HEK293 (cell line): ENCODE results near the gene SMARCA2.

ENCODE experiments used
- CTCF ChIA-PET: fragments of 350-600 bp; formaldehyde crosslinking; extraction: SDS; loops from one replicate; lab custom pipeline; 2021; ENCODE audit warnings: antibody characterized with exemption; lab: Yijun Ruan, JAX
- POLR2A ChIA-PET: fragments of 300-600 bp; formaldehyde crosslinking; extraction: SDS; loops from one replicate; lab custom pipeline; 2020; ENCODE audit warnings: antibody characterized with exemption, inconsistent platforms; lab: Yijun Ruan, JAX
- H3K27ac ChIP-seq: fragments of 200-500 bp; sonication (Bioruptor generic); 2 replicates; pipeline ENCODE4 v1.5.1; 2014; ENCODE audit warnings: low read depth, low read length, control low read depth, inconsistent platforms; ENCODE audit errors: extremely low read depth
- H3K36me3 ChIP-seq, 2 experiments: fragments of 200-500 bp in 1 of 2; sonication (Bioruptor generic) in 1 of 2; 1 replicate in 1 of 2; 2 replicates in 1 of 2; pipeline ENCODE4 v1.5.1; 2014 to 2017; ENCODE audit warnings: inconsistent platforms in 2 of 2, low read length in 2 of 2; ENCODE audit not compliant: control insufficient read depth in 2 of 2, insufficient read depth in 1 of 2
- H3K4me1 ChIP-seq: fragments of 200-500 bp; sonication (Bioruptor generic); 2 replicates; pipeline ENCODE4 v1.5.1; 2014; ENCODE audit warnings: mild to moderate bottlenecking, low read length, inconsistent platforms; ENCODE audit not compliant: control insufficient read depth, insufficient read depth
- H3K4me3 ChIP-seq: 2 replicates; pipeline ENCODE4 v1.5.1; 2011; ENCODE audit warnings: low read depth, mild to moderate bottlenecking, control low read depth, low read length, moderate library complexity
- H3K9me3 ChIP-seq: fragments of 200-500 bp; sonication (Bioruptor generic); 2 replicates; pipeline ENCODE4 v1.5.1; 2014; ENCODE audit warnings: low read depth, low read length, inconsistent platforms; ENCODE audit not compliant: control insufficient read depth, insufficient read depth
- BCL11B ChIP-seq: fragments of 450-650 bp; formaldehyde crosslinking; IDR thresholded peaks from 2 replicates; pipeline ENCODE4 v1.5.1; 2016; ENCODE audit warnings: low read depth, missing biosample characterization, missing genetic modification characterization
- GLI4 ChIP-seq: fragments of 450-650 bp; formaldehyde crosslinking; IDR thresholded peaks from 2 replicates; pipeline ENCODE4 v1.5.1; 2016; ENCODE audit warnings: missing biosample characterization, missing genetic modification characterization
- KLF10 ChIP-seq: fragments of 450-650 bp; IDR thresholded peaks from 2 replicates; pipeline ENCODE4 v1.5.1; 2018; ENCODE audit warnings: missing biosample characterization, mild to moderate bottlenecking, missing genetic modification characterization
- MYNN ChIP-seq: fragments of 450-650 bp; formaldehyde crosslinking; IDR thresholded peaks from 2 replicates; pipeline ENCODE4 v1.5.1; 2016; ENCODE audit warnings: missing biosample characterization, missing genetic modification characterization, borderline replicate concordance
- ZBTB11 ChIP-seq: fragments of 450-650 bp; formaldehyde crosslinking; conservative IDR thresholded peaks from 2 replicates; pipeline ENCODE4 v1.5.1; 2016; ENCODE audit warnings: low read depth, missing biosample characterization, missing genetic modification characterization
- ZBTB20 ChIP-seq: fragments of 450-650 bp; formaldehyde crosslinking; IDR thresholded peaks from 2 replicates; pipeline ENCODE4 v1.5.1; 2016; ENCODE audit warnings: missing biosample characterization, missing genetic modification characterization
- ZBTB49 ChIP-seq: fragments of 450-650 bp; formaldehyde crosslinking; IDR thresholded peaks from 2 replicates; pipeline ENCODE4 v1.5.1; 2016; ENCODE audit warnings: missing biosample characterization, missing genetic modification characterization, low read depth
- ZFP3 ChIP-seq: fragments of 450-650 bp; formaldehyde crosslinking; IDR thresholded peaks from 2 replicates; pipeline ENCODE4 v1.5.1; 2016; ENCODE audit warnings: low read depth, missing biosample characterization, missing genetic modification characterization
- ZNF302 ChIP-seq: fragments of 450-650 bp; formaldehyde crosslinking; IDR thresholded peaks from 2 replicates; pipeline ENCODE4 v1.5.1; 2016; ENCODE audit warnings: missing biosample characterization, missing genetic modification characterization, low read depth
- ZNF335 ChIP-seq: fragments of 450-650 bp; formaldehyde crosslinking; conservative IDR thresholded peaks from 2 replicates; pipeline ENCODE4 v1.5.1; 2016; ENCODE audit warnings: missing biosample characterization, missing genetic modification characterization
- ZNF362 ChIP-seq: fragments of 450-650 bp; formaldehyde crosslinking; IDR thresholded peaks from 2 replicates; pipeline ENCODE4 v1.5.1; 2016; ENCODE audit warnings: missing biosample characterization, missing genetic modification characterization
- ZNF398 ChIP-seq: fragments of 450-650 bp; formaldehyde crosslinking; IDR thresholded peaks from 2 replicates; pipeline ENCODE4 v1.5.1; 2017; ENCODE audit warnings: missing biosample characterization, missing genetic modification characterization
- ZNF600 ChIP-seq: fragments of 450-650 bp; formaldehyde crosslinking; IDR thresholded peaks from 2 replicates; pipeline ENCODE4 v1.5.1; 2016; ENCODE audit warnings: missing biosample characterization, missing genetic modification characterization
- ZNF660 ChIP-seq: fragments of 450-650 bp; IDR thresholded peaks from 2 replicates; pipeline ENCODE4 v1.5.1; 2018; ENCODE audit warnings: missing biosample characterization, mild to moderate bottlenecking, missing genetic modification characterization
- ZNF670 ChIP-seq: fragments of 450-650 bp; formaldehyde crosslinking; IDR thresholded peaks from 2 replicates; pipeline ENCODE4 v1.5.1; 2016; ENCODE audit warnings: missing biosample characterization, missing genetic modification characterization, low read depth
- ZNF677 ChIP-seq: fragments of 450-650 bp; IDR thresholded peaks from 2 replicates; pipeline ENCODE4 v1.5.0; 2018; ENCODE audit warnings: missing biosample characterization, mild to moderate bottlenecking, missing genetic modification characterization, moderate library complexity
- ZNF692 ChIP-seq: fragments of 450-650 bp; formaldehyde crosslinking; IDR thresholded peaks from 2 replicates; pipeline ENCODE4 v1.5.1; 2016; ENCODE audit warnings: missing biosample characterization, missing genetic modification characterization
- ZNF707 ChIP-seq: fragments of 450-650 bp; formaldehyde crosslinking; IDR thresholded peaks from 2 replicates; pipeline ENCODE4 v1.5.1; 2016; ENCODE audit warnings: missing biosample characterization, missing genetic modification characterization
- ZNF792 ChIP-seq: fragments of 450-650 bp; formaldehyde crosslinking; IDR thresholded peaks from 2 replicates; pipeline ENCODE4 v1.5.1; 2016; ENCODE audit warnings: missing biosample characterization, missing genetic modification characterization
- ZSCAN16 ChIP-seq: fragments of 450-650 bp; formaldehyde crosslinking; IDR thresholded peaks from 2 replicates; pipeline ENCODE4 v1.5.1; 2016; ENCODE audit warnings: missing biosample characterization, missing genetic modification characterization
- ZSCAN5A ChIP-seq: fragments of 450-650 bp; formaldehyde crosslinking; IDR thresholded peaks from 2 replicates; pipeline ENCODE4 v1.5.1; 2016; ENCODE audit warnings: missing biosample characterization, missing genetic modification characterization
- TF ChIP-seq, protein P1 (sequence below): IDR thresholded peaks from 2 replicates; pipeline ENCODE4 v1.6.1; 2011; ENCODE audit warnings: mild to moderate bottlenecking, low read depth, low read length, borderline replicate concordance

SMARCA2 gene

DNA sequence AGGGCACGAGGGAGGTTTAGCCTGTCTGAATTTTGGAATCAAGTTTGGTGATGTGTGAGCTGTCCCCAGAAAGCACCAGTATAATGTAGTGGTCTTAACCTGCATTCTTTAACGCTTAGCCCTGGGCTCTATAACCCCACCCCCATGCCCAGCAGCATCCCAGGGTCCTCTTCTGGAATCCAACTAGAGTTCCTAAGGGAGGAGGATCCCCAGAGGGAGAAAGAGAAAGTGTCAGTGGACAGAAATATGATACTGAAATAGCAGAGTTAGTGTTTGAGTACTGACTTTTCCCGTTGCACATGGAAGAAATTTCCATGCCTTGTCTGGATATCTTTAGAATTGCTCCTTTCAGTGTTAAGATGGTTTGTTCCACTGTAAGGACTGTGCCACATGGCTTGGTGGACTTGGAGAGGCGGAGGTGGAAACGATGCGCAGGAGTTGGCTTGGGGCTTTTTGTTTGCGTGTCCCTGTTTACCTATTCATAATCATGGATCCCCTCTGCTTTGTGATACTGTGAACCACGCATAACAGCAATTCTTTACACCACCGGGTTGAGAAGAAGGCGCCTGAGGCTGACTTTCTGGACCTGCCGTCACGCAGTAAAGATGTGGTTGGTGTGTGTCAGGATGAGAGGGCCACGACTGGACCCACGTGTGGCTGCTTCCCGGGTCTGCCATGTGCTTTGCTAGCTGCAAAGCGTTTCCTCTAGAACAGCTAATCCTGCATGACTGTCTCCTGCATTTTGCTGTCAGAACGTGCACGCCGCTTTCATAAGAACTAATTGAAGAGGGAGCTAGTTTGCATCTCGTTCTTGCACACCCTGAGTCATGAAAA is 142.3 kb downstream of the SMARCA2 start (continued):
- TF ChIP-seq ZNF692 (tag by site-specific recombination) (no peak), ZNF707 (tag by site-specific recombination) (no peak), KLF10 (no peak), ZNF600 (peak; percentile 38; the same call in 1 of the 2 replicates), ZBTB49 (no peak), ZNF677 (tag by site-specific recombination) (no peak), ZNF670 (tag by site-specific recombination) (no peak), BCL11B (no peak), ZNF302 (tag by site-specific recombination) (no peak)
- TF ChIP-seq, protein P1, sequence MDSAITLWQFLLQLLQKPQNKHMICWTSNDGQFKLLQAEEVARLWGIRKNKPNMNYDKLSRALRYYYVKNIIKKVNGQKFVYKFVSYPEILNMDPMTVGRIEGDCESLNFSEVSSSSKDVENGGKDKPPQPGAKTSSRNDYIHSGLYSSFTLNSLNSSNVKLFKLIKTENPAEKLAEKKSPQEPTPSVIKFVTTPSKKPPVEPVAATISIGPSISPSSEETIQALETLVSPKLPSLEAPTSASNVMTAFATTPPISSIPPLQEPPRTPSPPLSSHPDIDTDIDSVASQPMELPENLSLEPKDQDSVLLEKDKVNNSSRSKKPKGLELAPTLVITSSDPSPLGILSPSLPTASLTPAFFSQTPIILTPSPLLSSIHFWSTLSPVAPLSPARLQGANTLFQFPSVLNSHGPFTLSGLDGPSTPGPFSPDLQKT, result no peak

DNA sequence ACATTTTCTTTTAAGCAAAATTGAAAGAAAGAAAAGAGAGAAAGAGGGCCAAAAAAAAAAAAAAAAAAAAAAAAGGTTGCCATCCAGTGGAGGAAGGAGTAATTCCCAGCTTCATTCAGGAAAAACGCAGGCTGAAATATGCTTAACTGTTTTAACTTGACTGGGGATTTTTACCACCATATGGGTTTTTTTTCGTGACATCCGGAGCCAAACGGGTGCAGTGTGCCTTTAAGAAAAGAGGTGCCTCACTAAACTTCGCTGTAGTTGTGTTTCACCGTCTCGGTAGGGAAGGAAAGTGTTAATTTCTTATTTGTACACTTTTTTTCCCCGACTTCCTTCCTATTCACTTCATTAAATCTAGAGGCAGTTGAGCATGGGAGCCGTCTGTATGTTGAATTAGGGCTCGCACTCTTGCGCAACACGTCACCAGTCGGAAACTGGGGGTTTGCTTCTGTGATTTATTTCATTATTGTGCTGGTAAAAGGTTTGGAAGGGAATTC is 143.0 kb downstream of the SMARCA2 start:
- peaks cover 0 to 4% of the 10 kb centered on the region in 2 experiments; a peak in 1 of 3 replicates for H3K36me3 ChIP-seq
- ChIA-PET POLR2A (no interaction called here), CTCF (interaction anchor here (0.5 to 1.5 kb wide), 2 partner anchors 14 to 1454 kb away, joined by 3 to 4 read pairs; no protein-coding TSS in a partner anchor)
- H3K4me1 ChIP-seq, result peaks cover 8% of the 10 kb centered on the region; the same call in 1 of the 2 replicates
- no peaks in the 10 kb centered on the region for H3K9me3 ChIP-seq
- peak overlapping the region; percentile 18 for H3K4me3 ChIP-seq
- no peak overlapping the region; the same call in 1 of the 2 replicates for H3K27ac ChIP-seq
- no peak for TF ChIP-seq ZSCAN16 (tag by site-specific recombination)
- TF ChIP-seq GLI4, result no peak
- TF ChIP-seq ZFP3 (tag by site-specific recombination), result no peak
- no peak for TF ChIP-seq ZNF398 (tag by site-specific recombination)
- peak; percentile 53 for TF ChIP-seq ZBTB20 (tag by site-specific recombination)
- TF ChIP-seq ZBTB11 (tag by site-specific recombination), result peak; percentile 61
- TF ChIP-seq ZNF335 (tag by site-specific recombination), result 0 out of 2 replicates have a peak, but pooled peaks have one; percentile 15
- TF ChIP-seq ZSCAN5A (tag by site-specific recombination), result no peak
- no peak for TF ChIP-seq ZNF660 (tag by site-specific recombination)
- TF ChIP-seq ZNF792 (tag by site-specific recombination), result no peak
- TF ChIP-seq MYNN (tag by site-specific recombination), result no peak
- 0 out of 2 replicates have a peak, but pooled peaks have one; percentile 35 for TF ChIP-seq ZNF362 (tag by site-specific recombination)
